ENCODE results near the gene FNDC3B.

FNDC3B gene

DNA sequence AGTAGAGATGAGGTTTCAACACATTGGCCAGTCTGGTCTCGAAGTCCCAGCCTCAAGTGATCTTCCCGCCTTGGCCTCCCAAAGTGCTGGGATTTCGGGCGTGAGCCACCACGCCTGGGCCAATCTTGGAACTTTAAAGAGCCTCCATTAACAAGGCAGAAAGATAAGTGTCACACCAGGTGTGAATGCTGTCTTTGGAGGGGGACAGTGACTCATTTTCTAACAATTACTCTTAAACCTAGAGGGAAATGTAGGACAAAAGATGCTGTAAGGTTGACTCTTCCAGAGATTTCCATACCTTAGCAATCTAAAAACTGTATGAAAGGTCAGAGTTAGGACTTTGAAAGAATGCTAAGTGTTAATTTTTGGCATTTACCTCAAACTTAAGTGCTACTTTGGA is 84.9 kb downstream of the FNDC3B start:
- no peak for DNase-seq

DNA sequence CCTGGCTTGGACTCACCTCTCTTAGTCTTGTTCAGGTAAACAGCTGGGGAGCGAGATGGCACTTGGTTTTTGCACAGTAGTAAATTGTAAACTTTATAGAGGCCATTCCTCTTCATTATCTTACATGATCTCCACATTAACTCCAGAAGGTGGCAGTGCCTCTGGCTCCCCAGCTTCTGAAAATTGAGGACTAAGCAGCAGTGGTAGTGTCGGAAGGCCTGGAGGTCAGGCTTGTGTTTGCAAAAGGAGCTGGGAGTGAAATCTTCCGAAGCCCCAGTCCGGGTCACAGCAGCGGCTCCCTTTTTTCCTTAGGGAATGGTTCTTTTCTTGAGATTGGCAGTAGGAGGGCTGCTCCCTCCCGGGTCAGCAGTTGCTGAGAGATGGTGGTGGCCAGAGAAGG is 85.7 kb downstream of the FNDC3B start:
- DNase-seq, result no peak

DNA sequence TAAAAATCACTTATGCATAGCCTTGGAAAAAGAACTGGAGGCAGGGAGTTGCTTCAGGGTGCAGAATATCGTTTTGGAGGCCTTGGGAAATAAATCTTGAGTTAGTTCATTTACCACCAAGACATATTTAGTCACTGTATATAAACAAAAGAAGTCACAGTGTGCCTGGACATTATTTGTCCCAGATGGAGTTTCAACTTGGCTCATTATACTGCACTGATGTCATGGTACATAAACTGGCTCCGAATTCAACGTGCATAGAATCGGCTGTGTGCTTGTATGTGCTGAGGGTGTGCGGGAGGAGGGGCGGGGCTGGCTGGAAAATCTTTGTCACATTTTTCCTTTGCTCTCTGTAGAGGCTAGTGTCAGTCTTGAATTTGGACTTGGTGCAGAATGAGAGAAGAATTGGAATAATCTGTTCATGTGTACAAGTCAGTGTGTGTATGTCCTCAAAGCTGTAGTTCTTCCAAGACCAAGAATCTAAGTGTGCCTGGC is 86.6 kb downstream of the FNDC3B start:
- no peak for DNase-seq

DNA sequence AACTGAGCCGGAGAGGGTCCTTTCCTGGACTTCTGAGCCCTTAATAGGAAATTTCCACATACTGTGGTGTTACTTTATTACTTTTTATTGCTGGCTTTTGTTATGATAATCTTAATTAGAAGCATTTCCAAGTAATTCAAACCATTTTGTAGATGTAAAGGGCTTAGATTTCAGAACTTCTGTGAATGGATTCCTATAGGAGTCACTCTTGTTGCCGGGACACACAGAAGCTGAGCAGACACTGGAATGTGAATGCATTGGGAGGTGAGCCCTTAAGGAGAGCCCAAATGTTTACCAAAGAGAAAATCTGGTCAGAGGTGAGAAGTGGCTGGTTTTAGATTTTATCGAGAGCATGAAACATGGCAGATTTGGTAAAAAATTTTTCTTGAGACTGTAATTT is 87.4 kb downstream of the FNDC3B start:
- DNase-seq, result no peak

DNA sequence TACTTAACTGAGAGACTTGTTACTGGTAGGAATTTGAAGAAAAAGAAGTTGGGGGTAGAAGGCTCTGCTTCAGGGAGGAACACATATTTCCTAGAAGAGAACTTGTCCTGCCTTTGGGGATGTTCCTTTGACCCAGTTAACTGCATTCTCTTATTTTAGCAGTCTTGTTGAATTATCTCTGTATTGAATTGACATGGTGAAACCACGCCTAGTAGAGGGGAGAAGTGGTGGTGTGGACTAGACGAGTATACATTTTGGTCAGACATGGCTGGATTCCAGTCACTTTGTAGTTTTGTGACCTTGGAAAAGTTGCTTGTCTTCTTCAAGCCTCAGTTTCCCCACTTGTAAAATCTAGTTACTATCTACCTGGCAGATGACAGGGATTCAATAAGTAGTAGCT is 87.8 kb downstream of the FNDC3B start:
- no peak for DNase-seq

DNA sequence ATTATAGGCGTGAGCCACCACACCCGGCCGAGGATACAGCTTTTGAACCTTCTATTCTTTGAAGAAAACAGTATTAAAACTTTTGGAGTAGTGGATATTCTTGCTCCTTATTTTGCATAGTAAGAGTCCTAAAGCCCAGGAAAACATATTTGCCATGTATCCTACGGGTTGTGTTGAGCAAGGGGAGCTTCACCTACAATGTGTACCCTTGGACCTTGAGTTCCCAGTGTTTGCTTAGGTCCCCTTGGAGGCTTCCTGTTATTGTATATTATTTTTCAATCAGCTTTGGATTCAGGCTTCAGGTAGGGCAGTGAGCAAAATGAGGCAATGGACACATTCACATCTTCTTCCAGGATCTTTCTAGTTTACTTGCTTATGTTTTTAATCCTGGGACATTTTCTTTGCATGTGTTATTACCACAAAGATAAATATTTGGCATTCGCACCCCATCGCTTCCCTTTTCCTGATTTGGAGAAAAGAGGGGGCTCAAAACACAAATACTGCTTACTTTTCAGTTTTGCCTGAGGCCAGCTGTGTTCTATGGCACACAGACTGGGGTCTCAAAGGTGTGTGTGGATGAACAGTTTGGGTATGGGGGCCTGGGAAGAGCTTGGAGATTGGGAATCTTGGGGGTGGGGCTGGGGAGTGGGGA is 88.7 kb downstream of the FNDC3B start:
- DNase-seq, result no peak

DNA sequence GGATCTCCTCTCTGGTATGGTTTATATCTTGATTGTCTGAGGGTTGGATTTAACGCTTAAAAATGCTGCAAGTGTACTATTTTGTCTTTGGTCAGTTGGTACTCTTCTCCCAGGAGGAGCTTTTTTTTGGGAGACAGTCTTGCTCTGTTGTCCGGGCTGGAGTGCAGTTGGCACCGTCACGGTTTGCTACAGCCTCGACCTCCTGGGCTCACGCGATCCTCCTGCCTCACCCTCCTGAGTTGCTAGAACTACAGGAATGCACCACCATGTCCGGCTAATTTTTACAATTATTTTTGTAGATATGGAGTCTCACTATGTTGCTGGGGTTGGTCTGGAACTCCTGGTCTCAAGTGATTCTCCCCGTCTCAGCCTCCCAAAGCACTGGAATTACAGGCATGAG is 89.5 kb downstream of the FNDC3B start:
- DNase-seq, result no peak

DNA sequence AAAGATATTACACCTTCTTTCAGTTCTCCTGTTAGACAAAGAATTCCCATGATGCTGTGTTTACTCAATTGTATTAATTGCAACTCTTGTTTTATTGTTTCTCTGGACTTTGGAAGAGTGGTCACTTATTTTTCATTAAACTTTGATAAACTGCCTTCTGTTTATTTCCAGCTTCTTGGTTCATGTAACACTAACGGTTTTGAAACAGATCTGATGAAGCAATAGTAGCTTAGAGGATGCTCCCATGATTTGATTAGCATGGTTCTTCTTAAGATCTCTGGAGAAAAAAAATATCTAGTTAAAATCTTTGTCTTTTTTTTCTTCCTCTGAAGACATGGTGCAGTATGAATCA is 90.1 kb downstream of the FNDC3B start:
- no peak for DNase-seq

DNA sequence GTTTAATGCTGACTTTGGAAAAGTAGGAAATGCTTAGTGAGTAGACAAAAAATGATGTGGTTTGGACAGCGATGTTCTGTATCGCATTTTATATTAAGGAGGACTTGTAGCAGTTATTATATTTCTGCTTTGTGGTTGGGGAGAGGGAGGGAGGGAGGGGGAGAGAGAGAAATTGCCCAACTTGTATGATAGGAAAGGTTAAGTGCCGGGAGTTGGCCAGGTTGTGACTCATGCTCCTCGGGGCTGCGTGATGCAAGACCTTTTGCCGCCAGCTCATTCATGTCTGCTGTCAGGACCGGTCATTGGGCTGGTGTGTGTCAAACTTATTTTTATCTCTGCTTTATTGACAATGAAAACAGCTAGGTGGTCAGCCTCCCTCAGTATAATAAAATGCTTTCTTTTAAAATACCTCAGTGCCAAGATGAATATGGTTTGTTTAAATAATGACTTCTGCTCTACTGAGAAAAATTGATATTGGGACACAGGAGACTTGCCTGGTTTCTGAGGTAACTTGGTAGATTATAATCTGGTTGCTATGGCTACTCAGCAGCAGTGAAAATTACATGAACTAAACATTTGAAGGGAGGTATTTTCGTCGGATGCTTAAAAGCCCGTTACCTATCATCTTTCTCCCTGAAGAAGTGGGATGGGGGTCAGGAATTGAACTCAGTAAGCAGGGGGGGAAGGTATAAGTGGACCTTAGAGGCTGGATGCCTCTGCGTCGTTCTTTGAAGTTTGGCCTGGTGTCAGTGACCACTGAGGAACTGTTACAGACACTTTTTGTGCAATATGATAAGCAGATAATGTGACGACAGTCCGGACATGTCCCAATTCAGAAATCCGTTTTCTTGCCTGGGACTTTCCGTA is 90.7 kb downstream of the FNDC3B start:
- no peak for DNase-seq

DNA sequence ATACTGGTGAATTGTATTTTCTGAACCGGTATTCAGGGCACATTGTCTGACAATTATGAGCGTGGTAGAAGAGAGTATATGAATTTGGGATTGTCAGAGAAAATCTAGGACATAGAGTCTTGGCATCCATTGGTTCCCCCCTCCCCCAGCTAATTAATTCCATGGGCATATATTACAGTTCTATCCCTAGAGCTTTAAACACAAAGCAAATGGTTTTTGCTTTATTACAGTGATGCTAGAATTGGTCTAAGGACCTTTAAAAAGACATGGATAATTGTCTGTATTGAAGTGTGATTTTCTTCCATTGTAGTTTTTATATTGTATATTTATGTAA is 91.3 kb downstream of the FNDC3B start:
- DNase-seq, result no peak

DNA sequence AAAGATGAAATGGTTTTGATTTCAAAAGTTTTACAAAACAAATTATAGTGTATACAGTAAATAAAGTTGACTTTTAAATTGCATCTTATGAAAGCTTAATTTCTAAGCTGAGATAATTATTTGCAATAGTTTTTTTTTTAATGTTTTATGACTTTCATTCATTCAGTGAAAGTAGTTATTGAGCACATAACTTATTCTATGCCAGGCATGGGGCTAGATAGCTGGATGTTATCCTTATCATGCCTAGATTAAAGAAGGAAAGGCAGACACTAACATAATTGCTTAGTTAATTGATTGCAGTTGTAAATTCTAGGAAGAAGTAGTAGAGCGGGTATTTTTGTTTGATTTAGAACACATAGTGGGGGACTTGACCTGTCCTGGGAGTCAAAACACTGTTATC is 92.4 kb downstream of the FNDC3B start:
- DNase-seq, result no peak

DNA sequence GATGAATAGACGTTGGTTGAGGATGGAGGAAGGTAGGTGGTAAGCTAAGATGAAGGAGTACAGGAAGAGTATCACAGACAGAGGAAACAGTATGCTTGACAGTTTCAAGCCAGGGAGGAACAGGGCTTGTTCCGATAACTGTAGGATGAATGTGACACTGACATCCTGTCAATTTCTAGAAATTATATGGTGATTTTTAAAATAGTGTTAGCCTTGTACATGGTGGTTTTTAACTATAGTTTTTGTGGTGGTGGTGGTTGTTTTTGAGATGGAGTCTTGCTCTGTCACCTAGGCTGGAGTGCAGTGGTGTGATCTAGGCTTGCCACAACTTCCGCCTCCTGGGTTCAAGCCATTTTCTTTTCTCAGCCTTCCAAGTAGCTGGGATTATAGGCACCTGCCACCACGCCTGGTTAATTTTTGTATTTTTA is 92.8 kb downstream of the FNDC3B start:
- no peak for DNase-seq

DNA sequence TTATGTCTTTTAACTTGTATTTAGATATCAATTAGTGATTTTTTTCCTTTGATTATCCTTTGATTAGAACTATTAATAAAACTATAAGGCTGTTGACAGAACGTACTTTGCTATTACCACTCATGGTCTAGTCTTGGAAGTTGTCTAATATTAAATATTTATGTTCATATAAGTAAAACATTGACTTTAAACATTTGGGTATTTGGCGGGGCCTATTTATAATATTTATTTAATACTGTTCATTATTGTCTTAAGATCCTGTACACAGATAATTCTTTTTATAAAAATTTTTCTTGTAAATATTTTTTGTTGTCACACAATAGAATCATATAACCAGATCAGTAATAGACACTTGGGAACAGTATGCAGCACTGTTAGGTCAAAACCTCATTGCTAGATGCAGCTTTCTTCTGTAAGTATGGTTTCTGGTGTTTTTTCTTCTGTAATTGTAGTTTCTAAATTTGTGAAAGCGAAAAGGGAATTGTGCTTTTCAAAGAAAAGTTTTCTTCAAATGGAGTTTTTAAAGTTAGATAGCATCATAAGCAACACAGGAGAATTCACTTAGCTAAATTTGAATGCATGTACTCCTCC is 93.4 kb downstream of the FNDC3B start:
- DNase-seq, result no peak

DNA sequence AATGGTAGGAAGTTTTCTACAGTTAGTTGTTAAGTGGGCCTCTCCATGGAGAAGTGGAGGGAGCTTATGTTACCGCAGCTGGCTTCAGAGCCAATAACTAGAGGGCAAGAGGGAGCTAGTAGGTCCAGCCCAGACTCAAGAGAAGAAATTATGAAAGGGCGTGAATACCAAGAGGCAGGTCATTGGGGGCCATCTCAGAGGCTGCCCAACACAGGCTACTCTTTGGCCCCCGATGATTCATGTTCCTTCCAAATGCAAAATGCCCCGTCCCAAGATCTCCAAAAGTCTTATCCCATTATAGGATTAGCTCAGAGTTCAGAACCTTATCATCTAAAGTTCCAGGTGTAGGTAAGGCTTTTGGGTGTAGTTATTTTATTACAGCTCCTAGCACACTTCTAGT is 94.5 kb downstream of the FNDC3B start:
- DNase-seq, result no peak

DNA sequence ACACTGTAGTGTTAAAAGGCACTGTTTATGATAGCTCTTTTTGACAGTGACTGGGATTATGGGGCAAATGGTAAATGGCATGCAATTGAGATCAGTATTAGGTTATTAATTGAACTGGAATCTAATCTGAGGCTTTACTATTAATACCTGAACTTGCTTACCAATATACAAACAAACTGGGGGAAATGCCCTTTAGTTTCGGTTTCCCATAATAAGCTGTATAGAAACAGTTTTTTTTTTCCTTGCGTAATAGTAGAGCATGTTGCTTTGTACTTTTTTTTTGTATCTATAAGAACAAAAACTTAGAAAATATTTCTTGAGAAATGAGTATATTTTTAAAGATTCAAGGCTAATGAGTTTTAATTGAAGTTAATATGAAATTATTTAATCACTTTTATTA is 95.0 kb downstream of the FNDC3B start:
- DNase-seq, result no peak

DNA sequence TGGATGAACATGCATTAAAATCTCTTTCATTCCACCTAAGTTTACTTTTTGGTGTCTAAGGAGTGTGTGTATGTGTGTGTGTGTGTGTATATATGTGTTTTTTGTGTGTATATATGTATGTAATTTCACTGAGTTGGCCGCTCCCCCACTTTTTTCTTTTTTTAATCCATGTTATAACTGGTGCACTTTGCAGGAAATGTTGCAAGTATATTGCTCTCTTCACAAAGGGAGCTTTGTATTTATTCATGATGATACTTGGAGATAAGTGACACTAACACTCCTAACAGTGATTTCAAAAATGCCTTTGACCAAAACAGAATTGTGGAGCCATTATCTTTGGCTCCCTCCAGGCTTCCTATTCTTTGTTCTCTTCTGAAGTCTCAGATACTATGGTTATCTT is 95.8 kb downstream of the FNDC3B start:
- no peak for DNase-seq

DNA sequence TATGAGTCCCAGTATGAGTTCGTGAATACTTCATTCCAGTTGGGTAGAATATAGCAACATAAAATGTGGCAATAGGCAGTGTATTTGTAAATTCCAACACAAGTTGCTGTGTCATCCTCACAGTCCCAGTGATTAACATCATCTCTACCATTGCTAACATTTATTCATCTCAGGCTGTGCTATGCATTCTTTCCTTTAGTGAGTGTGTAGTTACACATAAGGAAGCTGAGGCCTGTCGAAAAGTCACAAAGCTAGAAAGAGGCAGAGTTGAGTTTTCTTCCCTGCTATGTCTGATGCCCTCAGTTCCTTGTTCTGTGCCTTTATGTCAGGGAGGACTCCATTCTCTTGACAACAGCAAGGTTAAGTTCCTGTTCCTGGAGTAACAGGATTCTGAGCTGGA is 96.4 kb downstream of the FNDC3B start:
- DNase-seq, result no peak

DNA sequence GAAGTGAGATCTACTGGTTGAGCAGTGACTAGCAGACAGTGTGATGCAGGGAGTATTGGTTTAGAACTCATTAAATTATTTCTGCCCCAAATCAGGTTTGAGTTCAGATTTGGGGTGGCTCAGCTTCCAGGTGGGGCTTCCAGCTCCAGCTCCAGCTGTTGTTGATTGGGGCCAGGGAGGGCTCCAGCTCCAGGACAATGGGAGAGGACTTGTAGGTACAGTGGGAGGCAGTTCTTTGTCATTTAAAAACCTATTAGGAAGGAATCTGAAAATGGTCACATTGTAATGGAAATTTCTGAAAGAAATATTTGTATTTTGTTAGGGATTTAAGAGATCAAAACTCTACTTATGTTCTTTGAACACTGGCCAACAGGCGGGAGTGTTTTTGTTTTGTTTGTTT is 97.0 kb downstream of the FNDC3B start:
- no peak for DNase-seq

DNA sequence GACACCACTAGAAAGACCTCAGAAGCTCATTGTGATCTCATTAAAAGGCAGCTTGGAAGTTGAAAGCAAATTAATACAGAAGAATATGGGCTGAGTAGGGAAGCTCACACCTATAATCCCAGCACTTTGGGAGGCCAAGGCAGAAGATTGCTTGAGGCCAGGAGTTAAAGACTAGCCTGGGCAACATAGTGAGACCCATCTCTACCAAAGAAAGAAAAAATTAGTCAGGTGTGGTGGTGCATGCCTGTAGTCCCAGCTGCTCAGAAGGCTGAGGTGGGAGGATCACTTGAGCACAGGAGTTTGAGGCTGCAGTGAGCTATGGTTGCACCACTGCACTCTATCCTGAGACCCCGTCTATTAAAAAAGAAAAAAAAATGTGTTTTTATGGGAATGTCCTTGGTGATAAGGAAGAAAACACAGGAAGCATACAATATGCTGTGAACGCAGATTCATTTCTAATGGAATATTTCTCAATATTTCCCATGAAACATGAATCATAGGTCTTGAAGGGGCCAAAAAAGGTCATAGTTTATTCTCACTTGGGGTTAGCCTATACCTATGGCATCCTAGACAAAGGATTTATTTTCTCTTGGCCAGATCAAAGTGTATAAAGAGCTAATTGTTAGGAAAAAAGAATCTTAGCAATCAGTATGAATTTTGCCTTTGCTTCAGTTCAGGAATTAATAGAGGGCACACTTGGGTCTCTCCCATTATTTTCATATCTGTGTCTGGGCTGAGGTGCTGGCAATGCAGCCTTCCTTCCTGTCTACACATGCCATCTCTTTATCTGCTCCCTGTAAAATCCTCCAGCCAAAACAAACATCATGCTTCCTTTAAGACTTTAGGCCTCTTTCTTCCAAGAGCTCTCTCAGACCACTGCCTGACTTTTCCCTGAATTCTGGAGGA is 98.2 kb downstream of the FNDC3B start:
- no peak for DNase-seq

DNA sequence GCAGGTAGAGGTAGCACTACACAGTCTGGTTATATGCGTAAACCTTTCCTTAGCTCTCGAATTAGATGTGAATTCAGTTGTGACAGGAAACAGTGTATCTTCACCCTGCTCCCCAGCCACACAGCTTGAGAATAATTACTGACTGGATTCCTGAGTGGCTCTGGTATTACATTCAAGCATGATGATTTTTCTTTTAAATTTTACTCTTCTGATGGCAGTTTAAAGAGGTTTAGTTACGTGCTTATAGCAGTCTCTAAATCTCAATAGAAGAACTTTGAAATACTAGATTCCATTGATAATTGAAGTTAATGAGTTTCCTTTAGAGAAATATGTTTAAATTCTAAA is 98.8 kb downstream of the FNDC3B start:
- no peak for DNase-seq

DNA sequence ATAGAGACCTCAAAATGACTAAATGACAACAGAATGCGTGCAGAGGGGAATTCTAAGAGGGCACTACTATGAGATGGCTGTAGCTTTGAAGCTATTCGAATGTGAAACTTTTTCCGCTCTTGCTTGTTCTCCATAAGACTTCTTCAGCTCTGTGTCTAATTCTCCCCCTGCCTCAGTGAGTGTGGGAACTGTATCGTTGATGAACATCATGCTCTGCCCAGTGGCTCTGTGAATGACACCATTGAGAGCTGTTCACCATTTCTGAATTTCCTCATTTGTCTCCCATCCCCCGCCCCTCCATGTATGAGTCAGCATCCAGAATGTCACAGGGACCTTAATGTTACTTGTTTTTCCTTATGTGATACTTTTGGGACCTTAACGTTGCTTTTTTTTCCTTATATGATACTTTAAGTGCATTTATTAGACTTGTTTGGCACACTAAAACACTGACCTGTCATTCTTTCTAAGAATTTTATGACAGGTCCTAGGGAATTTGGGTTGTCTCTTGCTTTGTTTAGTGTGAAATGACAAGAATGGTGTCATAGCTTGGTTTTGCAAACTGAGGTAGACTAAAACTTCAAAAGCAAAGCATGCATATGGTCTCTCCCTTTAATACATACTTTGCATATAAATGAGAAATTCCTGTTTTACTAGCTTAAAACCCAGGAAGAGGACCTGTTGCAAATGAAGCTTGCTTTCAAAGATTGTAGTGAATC is 99.6 kb downstream of the FNDC3B start:
- no peak for DNase-seq

DNA sequence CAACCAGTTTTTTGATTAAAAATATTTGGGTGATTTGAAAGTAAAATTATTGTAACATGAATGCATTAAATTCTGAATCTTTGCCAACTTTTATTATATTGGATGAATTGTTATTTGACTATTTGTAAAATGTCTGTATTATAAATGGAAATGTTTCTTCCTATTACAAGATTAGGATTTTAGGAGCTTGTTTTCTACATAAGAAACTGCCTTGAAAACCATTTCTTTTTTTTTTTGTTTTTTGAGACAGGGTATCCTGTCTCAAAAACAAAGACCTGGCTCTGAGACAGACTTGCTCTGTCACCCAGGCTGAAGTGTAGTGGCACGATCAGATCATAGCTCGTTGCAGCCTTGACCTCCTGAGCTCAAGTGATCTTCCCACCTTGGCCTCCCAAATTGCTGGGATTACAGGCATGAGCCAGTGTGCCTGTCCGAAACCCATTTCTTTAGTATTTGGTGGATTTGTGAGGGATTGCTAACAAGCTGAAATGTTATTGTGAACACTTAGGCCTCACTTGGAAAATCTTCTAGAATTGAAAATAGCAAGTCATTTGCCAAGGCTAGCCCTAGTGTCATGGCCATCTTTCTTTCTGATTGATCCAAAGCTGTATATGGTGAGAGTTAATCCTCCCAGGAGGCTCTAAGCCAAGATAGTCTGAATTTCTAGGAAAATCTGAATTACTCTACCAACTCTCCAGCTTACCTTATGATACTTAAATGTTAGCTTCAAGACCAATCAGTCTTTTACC is 100.3 kb downstream of the FNDC3B start:
- no peak for DNase-seq
